Testis (tissue), 3 donors: ENCODE results near the gene GTSE1. TPM values are rescaled to one million over a fixed set of nuclear protein-coding genes. Genes with fewer than 3 reads are reported as not detected.

Experiments used
- DNase-seq: peaks from one replicate; pipeline ENCODE4 v3.0.0-alpha.2; 2019
- H3K27ac ChIP-seq, 2 donors: fragments of 200-600 bp; sonication (generic); one replicate each; pipeline ENCODE4 v1.5.1; 2019
- H3K27me3 ChIP-seq: fragments of 200-600 bp; sonication (generic); one replicate; pipeline ENCODE4 v1.5.1; 2019
- H3K36me3 ChIP-seq: fragments of 200-600 bp; sonication (generic); one replicate; pipeline ENCODE4 v1.5.1; 2017; ENCODE audit warnings: low read depth; ENCODE audit errors: missing control alignments
- H3K4me1 ChIP-seq: fragments of 200-600 bp; sonication (generic); one replicate; pipeline ENCODE4 v1.5.1; 2019
- H3K4me3 ChIP-seq, 2 donors: fragments of 200-600 bp; sonication (generic); one replicate each; pipeline ENCODE4 v1.5.1; 2017 to 2019
- H3K9me3 ChIP-seq: fragments of 200-600 bp; sonication (generic); one replicate; pipeline ENCODE4 v1.5.1; 2017
- CTCF ChIP-seq, 3 experiments: fragments of 450-650 bp in 2 of 3; fragments of 200-600 bp in 1 of 3; sonication (generic) in 1 of 3; IDR thresholded peaks; one replicate each; pipeline ENCODE4 v1.5.1; 2016 to 2019; ENCODE audit warnings: antibody characterized with exemption in 3 of 3, mild to moderate bottlenecking in 2 of 3, moderate library complexity in 1 of 3
- POLR2A ChIP-seq: fragments of 450-650 bp; IDR thresholded peaks from one replicate; pipeline ENCODE4 v1.6.1; 2017; ENCODE audit warnings: antibody characterized with exemption, mild to moderate bottlenecking, moderate library complexity
- WGBS, 2 donors: methylation state at CpG; one replicate each; pipeline ENCODE4 v1.1.5; 2018; 5-methylcytosine and 5-hydroxymethylcytosine counted together
- intact Hi-C: fragments of 100-400 bp; cut with DNase I; formaldehyde crosslinking; loops from one replicate; pipeline ENCODE4 v1.15.1; 2023; ENCODE audit warnings: low total_unique reads
- polyA plus RNA-seq: library from polyadenylated mRNA; stranded (reverse); fragments of 350-450 nt; fragmentation: Illumina TruSeq; extraction: RNeasy Lipid Tissue Mini Kit (QIAGEN cat#74804); gene quantifications from one replicate; pipeline ENCODE4 v1.2.3, GENCODE V29; 2014; ENCODE audit warnings: low read depth, low replicate concordance; ENCODE audit not compliant: insufficient read depth
- total RNA-seq, 2 donors: library from RNA; depleted of rRNA; stranded (reverse); fragments of >200 nt; gene quantifications; one replicate each; pipeline ENCODE4 v1.2.3, GENCODE V29; 2016

The GTSE1 gene
- total and polyA plus RNA-seq, 3 donors from 2014 or later: 9.0 to 22.9 (median 10.0) TPM

- no peak overlapping the region for H3K27ac ChIP-seq
- 87 to 89% methylated on average over 9 to 20 of the region's 20 CpGs for WGBS, 2 donors
- no peaks in the 10 kb centered on the region for H3K27me3 ChIP-seq
- no peaks in the 10 kb centered on the region for H3K4me1 ChIP-seq
- H3K9me3 ChIP-seq: no peaks in the 10 kb centered on the region
- no peaks in the 10 kb centered on the region for H3K36me3 ChIP-seq
- intact Hi-C loops: no loop called here
- no peak for DNase-seq
- H3K4me3 ChIP-seq: no peak overlapping the region
- no peak for TF ChIP-seq POLR2A
- TF ChIP-seq CTCF (IDR thresholded peaks at IDR 0.05): no peak
Observed at GRCh38 chr22:46352691-46353386, 56.2 kb downstream of the GTSE1 start.

GRCh38 chr22:46353483-46354105, 56.9 kb downstream of the GTSE1 start:
- Histone ChIP-seq H3K27ac (no peak overlapping the region), H3K27me3 (no peaks in the 10 kb centered on the region), H3K4me1 (no peaks in the 10 kb centered on the region), H3K4me3 (no peak overlapping the region), H3K9me3 (no peaks in the 10 kb centered on the region), H3K36me3 (no peaks in the 10 kb centered on the region)
- intact Hi-C loops: no loop called here
- TF ChIP-seq POLR2A: no peak
- TF ChIP-seq CTCF (IDR thresholded peaks at IDR 0.05): no peak
- 88 to 93% methylated on average over 8 of the region's 8 CpGs for WGBS, 2 donors
- DNase-seq: no peak

- no peak for DNase-seq
- Histone ChIP-seq H3K36me3 (no peaks in the 10 kb centered on the region), H3K27me3 (no peaks in the 10 kb centered on the region), H3K27ac (no peak overlapping the region), H3K4me3 (no peak overlapping the region), H3K4me1 (no peaks in the 10 kb centered on the region), H3K9me3 (no peaks in the 10 kb centered on the region)
- intact Hi-C loops: no loop called here
- WGBS, 2 donors: 78 to 80% methylated on average over 10 to 21 of the region's 21 CpGs
- TF ChIP-seq POLR2A (no peak), CTCF (IDR thresholded peaks at IDR 0.05) (no peak)
Observed at GRCh38 chr22:46354176-46354992, 57.7 kb downstream of the GTSE1 start.

- Histone ChIP-seq H3K36me3 (no peaks in the 10 kb centered on the region), H3K9me3 (no peaks in the 10 kb centered on the region), H3K4me1 (no peaks in the 10 kb centered on the region), H3K27ac (no peak overlapping the region), H3K27me3 (no peaks in the 10 kb centered on the region), H3K4me3 (no peak overlapping the region)
- 75 to 85% methylated on average over 4 to 7 of the region's 7 CpGs for WGBS, 2 donors
- no peak for DNase-seq
- no peak for TF ChIP-seq POLR2A
- no peak for TF ChIP-seq CTCF (IDR thresholded peaks at IDR 0.05)
- intact Hi-C loops: no loop called here
Observed at GRCh38 chr22:46354993-46355305, 58.3 kb downstream of the GTSE1 start.
